CD4-positive, alpha-beta T cell treated with Interleukin-21 for 1 hour (primary cell): Measurements from ENCODE around the gene CCDC107.
"Not testable (repeated sequence)": the region's sequence is repeated elsewhere in the genome, so short reads cannot be mapped to it uniquely, and the experiment has no call there.

Experiments used
- DNase-seq: peaks from one replicate; pipeline ENCODE4 v3.0.0-alpha.2; 2020

The CCDC107 gene

DNA sequence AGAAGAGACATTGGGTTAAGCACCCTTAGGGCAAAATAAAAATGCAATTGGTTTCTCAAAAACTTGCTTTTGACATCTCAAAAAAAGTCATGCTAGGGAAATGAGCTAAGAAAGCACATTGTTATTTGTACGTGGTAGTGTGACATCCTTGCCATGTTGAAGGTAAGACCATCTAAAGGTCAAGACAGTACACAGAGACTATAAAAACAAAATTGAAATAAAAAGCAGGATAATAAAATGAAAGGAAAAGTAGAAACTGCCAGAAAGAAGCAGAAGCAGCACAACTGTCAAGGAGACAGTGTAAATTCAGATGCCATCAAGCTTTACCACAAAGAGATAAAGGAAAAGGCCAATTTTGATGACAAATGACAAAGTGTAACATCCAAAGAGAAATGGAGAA lies 18.9 kb upstream of the CCDC107 start:
- not testable (repeated sequence) for DNase-seq

DNA sequence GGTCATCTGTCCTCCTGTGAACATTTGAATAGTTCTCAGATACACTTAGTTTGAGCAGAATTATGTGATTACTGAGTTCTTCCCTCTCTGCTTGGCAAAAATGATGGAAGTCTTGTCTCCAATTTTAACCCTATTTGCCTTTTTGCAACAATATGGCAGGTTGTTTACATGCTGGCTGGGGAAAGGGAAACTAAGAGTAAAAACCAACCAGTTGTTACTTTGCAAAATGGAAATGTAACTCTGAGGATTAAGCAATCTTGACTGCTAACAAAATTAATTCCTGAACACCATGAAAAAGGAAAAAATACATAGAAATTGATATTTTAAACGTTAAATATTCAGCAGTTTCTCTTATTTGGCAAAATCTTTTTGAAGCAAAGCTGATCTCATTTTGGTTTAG lies 18.5 kb upstream of the CCDC107 start:
- DNase-seq: no peak

DNA sequence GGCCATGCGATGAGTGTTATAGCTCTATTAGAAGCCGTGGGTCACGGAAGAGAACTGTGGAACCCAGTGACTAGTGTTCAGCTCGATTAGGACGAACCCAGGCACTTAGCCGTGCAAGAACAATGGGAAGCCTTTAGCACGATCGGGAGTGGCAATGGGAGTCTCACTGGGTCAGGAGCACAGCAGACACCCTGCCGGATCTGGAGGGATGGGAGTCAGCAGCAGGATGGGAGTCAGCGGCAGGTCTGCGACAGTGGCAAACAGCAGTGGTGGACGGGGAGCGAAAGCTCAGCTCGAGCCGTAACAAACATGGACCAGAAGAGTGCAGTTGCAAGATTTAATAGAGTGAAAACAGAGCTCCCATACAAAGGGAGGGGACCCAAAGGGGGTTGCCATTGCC lies 17.7 kb upstream of the CCDC107 start:
- DNase-seq: not testable (repeated sequence)

DNA sequence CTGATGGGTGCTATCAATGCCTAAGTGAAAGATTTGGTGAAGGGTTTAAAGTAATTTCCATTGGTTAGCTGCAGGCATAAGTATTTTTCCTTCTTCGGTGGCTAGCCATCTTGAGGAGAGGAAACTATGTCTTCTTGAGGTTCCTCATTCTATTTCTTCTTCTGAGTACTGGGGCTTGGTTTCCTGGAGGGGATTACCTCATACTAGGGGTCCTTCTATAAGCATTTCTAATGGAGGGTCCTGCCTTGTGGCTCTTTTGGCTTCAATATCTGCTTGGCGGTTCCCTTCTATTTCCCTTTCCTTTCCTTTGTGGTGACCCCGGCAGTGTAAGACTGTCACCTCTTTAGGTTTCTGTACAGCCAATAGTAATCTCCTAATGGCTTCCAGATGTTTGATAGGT lies 16.6 kb upstream of the CCDC107 start:
- not testable (repeated sequence) for DNase-seq

DNA sequence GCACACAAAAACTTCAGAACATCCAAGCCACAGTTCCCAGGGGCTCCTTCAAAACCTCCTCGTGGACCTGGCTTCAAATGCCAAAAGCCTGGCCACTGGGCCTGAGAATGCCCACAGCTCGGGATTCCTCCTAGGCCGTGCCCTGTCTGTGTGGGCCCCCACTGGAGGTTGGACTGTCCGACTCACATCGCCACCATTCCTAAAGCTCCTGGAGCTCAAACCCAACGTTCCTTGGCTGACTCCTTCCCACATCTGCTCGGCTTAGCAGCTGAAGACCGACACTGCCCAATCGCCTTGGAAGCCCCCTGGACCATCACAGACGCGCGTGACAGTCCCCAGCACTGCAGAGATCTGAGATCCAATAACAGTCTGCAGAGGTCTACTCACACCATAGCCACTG lies 15.0 kb upstream of the CCDC107 start:
- no peak for DNase-seq

DNA sequence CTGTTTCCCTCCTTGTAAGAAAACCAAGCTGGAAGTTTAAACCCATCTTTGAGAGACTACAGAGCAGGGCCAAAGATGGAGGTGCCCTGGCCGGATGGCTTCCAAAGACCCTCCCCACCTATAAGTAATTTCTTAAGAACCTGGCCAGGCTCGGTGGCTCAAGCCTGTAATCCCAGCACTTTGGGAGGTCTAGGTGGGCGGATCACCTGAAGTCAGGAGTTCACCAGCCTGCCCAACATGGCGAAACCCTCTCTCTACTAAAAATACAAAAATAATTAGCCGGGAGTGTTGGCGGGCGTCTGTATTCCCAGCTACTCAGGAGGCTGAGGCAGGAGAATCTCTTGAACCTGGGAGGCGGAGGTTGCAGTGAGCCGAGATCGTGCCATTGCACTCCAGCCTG lies 12.4 kb upstream of the CCDC107 start:
- DNase-seq: not testable (repeated sequence)

DNA sequence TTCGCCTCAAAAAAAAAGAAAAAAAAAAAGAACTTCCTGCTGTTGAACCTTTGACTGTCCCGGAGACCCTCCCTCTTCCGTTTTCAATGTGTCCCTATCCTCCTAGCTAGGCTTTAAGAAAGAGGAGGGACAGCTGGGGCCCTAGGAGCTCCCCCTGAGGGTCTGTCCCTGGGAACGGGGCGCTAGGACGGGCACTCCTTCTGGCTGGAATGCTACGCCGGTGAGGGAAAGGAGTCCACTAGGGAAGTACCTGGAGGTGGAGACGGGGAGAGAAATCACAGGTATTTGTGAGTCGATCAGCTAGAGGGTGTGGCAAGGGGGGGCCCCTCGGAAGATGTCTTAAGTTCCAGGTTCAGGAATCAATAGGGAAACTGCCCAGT lies 11.9 kb upstream of the CCDC107 start:
- peak; percentile 18 for DNase-seq

DNA sequence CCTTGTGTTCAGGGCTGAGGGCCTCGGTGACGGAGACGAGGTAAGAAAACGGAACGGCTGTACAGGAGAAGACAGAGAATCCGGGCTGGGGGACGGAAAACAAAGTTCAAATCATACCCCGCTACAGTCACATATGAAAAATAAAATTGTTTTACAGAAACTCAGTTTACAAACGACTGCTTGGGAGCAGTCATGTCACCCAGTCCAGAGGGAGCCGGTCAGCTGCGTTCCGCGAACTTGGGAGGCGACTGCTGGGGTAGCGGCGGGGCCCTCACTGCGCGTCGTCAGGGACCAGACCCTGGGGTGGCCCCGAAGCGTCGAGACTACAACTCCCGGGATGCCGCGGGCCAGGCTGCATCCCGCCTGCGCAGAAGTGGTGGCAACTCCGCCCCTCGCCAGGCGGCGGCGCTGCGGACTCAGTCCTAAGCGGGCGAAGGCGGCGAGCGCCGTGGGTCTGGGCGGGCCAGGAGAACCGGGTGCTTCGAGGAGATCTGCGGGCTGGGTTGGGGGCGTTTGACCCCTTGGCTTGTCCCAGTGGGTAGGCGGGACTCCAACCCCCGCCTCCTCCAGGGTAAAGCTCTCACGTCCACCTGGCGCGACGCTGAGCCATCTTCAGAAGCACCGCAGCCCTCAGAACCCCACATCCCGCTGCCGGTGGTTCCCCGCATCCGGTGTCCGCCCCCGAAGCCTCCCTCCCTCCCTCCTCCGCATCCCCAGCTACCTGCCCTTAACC lies 11.4 kb upstream of the CCDC107 start:
- DNase-seq: peak; percentile 91

DNA sequence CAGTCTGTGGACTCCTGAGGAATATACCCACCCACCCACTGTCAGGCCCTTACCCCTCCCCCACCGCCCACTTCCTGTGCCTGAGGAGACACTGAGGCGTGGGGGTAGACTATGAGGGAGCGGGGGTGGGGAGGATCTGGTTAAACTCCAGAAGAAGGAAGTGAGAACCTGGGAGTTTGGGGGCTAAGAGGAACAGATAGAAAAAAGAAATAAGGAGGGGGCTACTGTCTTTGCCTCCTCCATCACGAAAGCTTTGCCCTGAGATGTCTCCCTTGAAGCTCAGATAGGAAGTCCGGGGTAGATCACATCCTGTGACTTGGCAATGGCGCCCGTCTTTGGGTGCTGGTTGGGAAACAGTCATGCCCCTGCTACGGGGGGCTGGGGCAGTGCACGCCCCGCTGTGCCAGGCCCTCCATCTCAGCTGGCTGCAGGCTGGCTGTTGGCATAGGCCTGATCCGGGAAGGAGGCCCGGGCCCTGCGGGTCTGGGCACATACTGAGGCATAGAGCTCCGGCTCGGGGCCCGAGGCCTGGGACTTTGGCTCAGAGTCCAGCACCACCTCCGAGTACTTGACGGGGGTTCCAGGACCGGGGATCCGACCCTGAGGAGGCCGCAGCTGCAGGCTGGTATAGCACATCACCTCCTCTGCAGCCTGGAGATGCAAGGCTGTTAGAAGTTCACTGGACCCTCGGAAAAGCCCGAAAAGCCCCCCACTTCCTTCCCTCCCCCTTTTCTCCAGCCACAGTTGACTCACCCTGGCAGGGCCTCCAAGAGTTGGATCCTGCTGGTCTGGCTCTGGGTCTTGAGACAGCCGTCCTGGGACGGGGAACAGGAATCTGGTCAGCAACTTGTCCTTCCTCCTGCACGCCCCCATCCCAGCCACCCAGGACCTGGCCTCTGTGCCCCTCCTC lies 8.4 kb upstream of the CCDC107 start:
- peak; percentile 50 for DNase-seq

DNA sequence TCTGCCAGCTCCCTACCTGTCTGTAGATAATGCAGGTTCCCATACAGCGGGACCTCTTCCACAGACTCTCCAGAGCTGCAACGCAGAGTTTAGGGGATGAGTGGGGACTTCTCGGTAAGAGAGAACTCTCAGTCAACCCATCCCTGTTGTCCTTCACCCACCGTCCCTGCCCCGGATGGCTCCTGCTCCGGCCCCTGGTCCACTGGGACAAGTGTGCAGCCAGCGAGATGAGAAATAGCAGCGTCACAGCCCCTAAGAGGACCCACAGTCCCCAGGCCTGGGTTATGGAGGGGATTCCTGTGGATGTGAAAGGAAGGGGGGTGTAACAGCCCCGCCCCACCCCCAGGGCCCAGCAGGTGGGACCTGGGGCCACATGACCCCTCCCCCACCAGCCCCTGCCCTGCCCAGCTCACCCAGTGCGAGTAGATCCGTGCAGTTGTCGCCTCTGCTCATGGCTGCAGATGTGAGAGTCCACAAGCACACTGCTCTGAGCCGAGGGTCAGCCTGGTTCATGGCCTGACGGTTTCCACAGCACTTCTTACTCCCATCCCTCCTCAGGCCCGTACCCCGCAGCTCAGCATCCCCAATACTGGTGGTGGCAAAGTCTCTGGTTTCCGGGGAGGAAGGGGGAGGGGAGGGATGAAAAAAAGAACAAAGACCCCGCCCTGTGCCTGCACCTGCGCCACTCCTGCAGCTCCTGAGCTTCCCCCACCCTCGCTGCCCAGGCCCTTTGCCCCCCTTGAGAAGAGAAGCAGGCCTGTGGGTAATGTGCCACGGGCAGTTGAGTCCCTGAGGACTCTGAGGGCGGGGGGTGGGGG lies 7.5 kb upstream of the CCDC107 start, which contains the start of gene SIT1:
Gene SIT1 (minus strand): TSS at position 591 of the 818 bp plus-strand sequence. CDS start 78 bp downstream, at position 513.
- peak; percentile 52 for DNase-seq

DNA sequence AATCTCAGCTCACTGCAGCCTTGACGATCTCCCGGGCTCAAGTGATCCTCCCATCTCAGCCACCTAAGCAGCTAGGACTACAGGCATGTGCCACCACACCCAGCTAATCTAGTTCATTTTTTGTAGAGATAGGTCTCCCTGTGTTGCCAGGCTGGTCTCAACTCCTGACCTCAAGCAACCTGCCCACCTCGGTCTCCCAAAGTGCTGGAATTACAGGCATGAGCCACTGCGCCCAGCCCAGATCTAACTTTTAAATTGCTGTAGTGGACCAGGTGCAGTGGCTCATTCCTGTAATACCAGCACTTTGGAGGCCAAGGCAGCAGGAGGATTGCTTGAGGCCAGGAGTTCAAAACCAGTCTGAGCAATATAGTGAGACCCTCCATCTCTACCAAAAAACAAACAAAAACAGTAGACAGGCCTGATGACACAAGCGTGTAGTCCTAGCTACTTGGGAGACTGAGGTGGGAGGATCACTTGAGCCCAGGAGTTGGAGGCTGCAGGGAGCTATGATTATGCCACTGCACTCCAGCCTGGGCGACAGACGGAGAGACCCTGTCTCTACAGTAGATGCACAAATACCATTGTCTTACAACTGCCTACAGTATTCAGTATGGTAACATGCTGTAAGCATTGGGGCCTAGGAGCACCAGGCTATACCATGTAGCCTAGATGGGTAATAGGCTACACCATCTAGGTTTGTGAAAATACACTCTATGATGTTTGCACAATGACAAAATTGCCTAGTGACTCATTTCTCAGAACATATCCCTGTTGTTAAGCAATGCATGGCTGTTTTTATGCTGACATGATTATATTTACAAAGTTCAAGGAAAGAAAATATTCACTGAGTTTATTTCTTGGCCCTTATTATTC lies 5.9 kb upstream of the CCDC107 start:
- no peak for DNase-seq

DNA sequence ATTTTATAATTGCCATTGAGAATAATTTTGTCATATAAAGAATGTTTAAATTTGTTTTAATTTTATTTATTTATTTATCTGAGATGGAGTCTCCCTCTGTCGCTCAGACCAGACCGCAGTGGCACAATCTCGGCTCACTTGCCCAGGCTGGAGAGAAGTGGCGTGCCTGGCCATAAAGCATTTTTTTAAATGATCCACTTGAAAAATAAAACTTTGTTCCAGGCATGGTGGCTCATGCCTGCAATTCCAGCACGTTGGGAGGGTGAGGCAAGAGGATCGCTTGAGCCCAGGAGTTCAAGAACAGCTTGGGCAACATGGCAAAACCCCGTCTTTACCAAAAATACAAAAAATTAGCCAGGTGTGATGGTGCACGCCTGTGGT lies 5.3 kb upstream of the CCDC107 start:
- no peak for DNase-seq

DNA sequence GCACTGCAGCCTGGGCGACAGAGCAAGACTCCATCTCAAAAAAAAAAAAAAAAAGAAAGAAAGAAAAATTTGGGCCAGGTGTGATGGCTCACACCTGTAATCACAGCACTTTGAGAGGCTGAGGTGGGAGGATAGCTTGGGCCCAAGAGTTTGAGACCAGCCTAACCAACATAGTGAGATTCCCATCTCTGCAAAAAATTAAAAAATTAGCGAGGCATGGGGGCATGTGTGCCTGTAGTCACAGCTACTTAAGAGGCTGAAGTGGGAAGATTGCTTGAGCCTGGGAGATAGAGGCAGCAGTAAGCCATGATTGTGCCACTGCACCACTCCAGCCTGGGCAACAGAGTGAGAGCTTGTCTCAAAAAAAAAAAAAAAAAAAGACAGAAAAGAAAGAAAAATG lies 4.5 kb upstream of the CCDC107 start:
- DNase-seq: no peak

DNA sequence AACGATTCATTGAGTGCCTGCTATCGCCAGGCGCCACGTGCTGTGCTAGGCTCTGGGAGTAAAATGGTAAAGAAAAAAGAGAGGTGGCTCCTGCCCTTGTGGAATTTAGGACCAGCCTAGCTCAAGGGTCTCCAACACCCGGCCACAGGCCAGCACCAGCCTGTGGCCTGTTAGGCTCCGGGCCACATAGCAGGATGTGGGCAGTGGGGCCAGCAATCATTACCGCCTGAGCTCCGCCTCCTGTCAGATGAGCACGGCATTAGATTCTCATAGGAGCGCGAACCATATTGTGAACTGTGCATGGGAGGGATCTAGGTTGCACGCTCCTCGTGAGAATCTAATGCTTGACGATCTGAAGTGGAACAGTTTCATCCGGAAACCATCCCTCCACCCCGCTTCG lies 1.7 kb upstream of the CCDC107 start:
- peak; percentile 26 for DNase-seq

DNA sequence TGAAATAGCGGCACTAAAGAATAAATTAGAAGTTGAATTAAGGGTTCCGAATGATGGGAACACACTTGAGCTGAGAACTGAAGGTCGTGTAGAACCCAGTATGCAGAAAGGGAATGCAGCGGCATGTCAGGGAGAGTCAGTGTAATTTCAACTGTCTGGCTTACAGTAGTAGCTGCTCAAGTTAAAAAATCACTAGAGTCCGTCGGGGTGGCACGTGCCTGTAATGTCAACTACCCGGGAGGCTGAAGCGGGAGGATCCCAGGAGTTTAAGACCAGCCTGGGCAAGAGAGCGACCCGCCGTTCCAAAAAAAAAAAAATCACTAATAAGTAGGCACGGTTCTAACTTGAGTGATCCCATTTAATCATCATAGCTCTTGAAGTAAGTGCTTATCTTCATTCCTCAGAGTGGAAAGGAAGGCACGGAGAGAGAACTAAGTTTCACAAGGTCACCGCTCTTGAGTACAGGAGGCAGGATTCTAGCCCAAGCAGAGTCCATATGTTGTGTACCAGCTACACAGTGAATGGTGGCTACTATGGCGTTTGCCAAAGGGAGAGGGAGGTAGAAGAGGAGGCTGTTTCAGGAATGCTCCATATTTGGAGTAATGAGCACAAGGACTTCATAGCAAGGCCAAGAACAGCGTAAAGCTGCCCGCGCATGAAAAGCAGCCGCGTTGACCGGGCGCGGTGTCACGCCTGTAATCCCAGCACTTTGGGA lies 1.1 kb upstream of the CCDC107 start:
- DNase-seq: no peak

DNA sequence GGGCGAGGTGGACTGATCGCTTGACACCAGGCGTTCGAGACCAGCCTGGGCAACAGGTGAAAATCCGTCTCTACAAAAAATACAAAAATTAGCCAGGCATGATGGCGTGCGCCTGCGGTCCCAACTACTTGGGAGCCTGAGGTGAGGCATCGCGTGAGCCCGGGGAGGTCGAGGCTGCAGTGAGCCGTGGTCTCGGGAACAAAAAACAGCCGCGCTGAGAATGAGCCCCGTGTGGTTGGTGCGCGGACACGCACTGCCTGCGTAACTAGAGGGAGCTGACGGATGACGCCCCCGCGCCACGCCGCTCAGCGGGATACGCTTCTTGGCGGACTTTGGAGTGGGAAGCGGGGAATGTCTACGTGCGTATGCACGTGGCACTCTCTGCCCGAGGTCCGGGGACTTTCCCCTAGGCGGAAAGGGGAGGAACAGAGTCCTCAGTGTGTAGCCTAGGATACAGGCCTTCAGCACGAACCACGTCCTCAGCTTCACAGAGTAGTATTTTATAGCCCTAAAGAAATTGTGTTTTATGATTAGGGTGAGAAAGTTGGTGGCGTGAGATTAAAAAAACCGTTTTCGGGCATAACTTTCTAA lies 451 bp upstream of the CCDC107 start, which contains the start of gene RMRP:
Gene RMRP (minus strand): TSS at position 474 of the 591 bp plus-strand sequence.
- DNase-seq: peak; percentile 93

DNA sequence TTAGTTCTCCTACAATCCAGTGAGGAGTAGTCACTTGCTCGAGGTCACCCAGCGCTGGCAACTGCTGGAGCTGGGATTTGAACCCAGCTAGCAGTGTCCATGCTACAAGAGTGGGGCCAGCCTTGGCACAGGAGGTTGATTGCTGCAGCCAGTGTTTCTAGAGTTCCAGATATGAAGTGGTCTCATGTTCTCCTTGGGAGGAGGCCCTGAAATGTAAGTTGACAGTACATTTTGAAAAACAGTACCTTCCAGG lies 802 bp downstream of the CCDC107 start:
- DNase-seq: no peak

DNA sequence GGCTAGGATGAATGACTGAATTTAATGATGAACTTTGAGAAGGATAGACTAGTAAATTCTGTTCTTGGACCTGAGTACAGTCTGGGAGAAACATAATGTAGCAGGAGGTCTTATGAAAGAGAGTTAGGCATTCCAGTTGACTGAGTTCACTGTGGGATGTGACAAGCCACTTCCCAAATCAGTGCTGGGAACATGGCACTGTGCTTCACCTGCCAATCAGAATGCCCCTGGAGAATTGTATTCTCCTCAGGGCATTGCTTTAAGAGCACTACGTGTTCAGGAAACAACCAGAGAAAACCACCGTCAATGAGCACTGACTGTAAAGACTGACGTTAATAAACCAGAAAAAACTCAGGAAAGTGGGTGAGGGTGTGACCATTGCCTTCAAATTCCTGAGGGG lies 1.2 kb downstream of the CCDC107 start:
- peak; percentile 28 for DNase-seq

DNA sequence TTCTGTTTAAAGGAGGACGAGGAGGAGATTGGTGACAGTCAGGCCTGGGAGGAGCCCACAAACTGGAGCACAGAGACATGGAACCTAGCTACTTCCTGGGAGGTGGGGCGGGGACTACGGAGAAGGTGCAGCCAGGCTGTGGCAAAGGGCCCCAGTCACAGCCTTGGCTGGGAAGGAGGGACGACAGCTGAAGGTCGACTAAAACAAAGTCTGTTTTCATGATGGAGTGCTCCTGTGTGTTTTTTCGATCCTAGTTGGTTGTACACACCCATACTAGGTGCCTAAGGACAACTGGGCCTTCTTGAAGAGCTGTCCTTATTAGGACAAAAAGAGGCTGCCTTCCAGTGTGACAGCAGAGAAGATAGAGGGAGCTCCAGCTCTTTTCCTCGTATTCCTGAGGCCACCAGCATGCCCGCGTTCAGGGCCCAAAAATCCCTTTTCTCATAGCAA lies 2.9 kb downstream of the CCDC107 start:
- DNase-seq: no peak

DNA sequence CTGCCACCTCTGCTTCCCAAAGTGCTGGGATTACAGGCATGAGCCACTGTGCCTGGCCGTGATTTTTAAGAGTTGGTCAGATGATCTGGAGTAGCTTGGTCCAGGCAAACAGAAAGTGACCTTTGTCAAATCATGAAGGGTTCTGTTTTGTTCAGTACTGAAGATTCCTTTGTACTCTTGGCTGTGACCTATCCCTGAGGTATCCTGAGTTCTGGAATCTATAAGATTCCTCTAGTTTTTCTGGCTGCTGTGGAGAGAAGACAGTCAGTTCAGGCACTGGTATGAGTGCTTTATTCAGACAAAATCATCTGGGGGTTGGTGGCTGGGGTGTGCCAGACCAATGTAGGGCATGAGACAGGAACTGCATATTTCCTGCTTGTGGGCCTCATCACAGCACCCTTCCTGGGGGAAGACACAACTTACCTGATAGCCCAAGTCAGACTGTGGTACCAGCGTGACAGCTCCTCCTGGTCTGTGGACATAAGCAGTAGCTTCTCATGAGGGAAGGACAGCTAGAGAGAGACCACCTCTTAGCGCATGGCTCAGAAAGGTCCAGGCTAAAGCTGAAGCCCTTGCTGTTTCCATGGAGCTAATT lies 3.8 kb downstream of the CCDC107 start:
- peak; percentile 70 for DNase-seq

DNA sequence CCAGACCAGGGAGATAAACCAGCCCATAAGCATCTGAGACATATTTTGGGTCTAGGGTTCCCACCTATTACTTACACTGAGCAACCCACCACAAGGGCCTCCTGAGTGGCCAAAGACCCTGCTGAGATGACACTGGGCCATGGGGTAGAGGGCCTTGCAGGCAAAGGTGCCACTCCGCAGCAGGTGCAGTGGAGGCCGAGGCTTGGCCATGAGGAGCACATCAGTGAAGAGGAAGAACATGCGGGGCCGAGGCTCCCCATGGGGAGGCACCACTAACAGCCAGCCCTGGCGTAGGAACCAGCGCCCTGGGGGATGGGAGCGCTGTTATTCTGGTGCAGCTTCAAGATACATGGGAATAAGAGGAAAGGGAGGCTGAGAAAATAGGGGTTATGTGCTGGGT lies 4.3 kb downstream of the CCDC107 start:
- DNase-seq: no peak
